ENCODE data around the gene UGT1A6. TPM values are rescaled to one million over a fixed set of nuclear protein-coding genes. Genes with fewer than 3 reads are reported as not detected.

UGT1A6 gene
- total and polyA plus RNA-seq, 2 of the 13 experiments (the other 11 are each of a cell fraction or from before 2014, with no cell fraction given), result 0.25 TPM; not detected in 1

DNA sequence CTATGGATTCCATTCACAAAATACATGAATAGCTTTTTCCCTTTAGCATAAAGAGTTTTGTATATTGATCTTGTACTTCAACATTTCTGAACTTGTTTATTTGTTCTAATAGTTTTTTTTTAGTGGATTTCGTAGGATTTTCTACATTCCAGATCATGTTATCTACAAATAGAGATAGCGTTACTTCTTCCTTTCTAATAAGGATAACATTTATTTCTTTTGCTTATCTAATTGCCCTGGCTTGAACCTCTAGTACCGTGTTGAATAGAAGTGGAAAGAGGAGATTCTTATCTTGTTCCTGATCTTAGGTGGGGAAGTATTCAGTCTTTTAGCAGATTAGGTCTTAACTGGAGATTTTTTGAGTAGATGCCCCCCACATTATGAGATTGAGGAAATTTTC lies 9.5 kb downstream of the UGT1A6 start:
- ATAC-seq, result no peak
- H4K20me1 ChIP-seq (ENCODE audit: insufficient read depth, low read length), result no peaks in the 10 kb centered on the region
- no peaks in the 10 kb centered on the region for H3K4me1 ChIP-seq (ENCODE audit: insufficient read depth, low read length)
- CTCF ChIA-PET (ENCODE audit: low intra/inter-chr PET ratio, low total read pairs), result no interaction called here
- FAIRE-seq, result no peak
- intact Hi-C loops (cut with micrococcal nuclease; ENCODE audit: unreplicated experiment), result no loop called here
- H3K36me3 ChIP-seq (replicated peaks in 1 of 2; ENCODE audit: control insufficient read depth in 1 of 2, insufficient read depth in 2 of 2, low read length in 2 of 2), result no peaks in the 10 kb centered on the region
- TF ChIP-seq KLF12 (CRISPR knock-in tag; IDR thresholded peaks at IDR 0.05; ENCODE audit: borderline replicate concordance) (no peak), PHB2 (IDR thresholded peaks at IDR 0.05; ENCODE audit: partially characterized antibody) (no peak), RARG (CRISPR knock-in tag; IDR thresholded peaks at IDR 0.05; ENCODE audit: low read depth) (no peak), ZNF460 (CRISPR knock-in tag; IDR thresholded peaks at IDR 0.05; ENCODE audit: borderline replicate concordance) (no peak), JARID2 (CRISPR knock-in tag; IDR thresholded peaks at IDR 0.05; ENCODE audit: insufficient replicate concordance) (no peak), KMT2B (CRISPR knock-in tag; IDR thresholded peaks at IDR 0.05) (no peak), U2AF1 (optimal IDR thresholded peaks at IDR 0.05; ENCODE audit: low read depth, low read length) (no peak), NCOA5 (CRISPR knock-in tag; IDR thresholded peaks at IDR 0.05) (no peak), ZNF3 (CRISPR knock-in tag; IDR thresholded peaks at IDR 0.05) (no peak), TARDBP (CRISPR knock-in tag; IDR thresholded peaks at IDR 0.05) (no peak), CEBPG (CRISPR knock-in tag; IDR thresholded peaks at IDR 0.05) (no peak), KDM3A (CRISPR knock-in tag; IDR thresholded peaks at IDR 0.05; ENCODE audit: low read depth) (no peak), ZNF501 (CRISPR knock-in tag; IDR thresholded peaks at IDR 0.05) (no peak), SMAD3 (CRISPR knock-in tag; IDR thresholded peaks at IDR 0.05) (no peak)
- TF ChIP-seq, protein P1, sequence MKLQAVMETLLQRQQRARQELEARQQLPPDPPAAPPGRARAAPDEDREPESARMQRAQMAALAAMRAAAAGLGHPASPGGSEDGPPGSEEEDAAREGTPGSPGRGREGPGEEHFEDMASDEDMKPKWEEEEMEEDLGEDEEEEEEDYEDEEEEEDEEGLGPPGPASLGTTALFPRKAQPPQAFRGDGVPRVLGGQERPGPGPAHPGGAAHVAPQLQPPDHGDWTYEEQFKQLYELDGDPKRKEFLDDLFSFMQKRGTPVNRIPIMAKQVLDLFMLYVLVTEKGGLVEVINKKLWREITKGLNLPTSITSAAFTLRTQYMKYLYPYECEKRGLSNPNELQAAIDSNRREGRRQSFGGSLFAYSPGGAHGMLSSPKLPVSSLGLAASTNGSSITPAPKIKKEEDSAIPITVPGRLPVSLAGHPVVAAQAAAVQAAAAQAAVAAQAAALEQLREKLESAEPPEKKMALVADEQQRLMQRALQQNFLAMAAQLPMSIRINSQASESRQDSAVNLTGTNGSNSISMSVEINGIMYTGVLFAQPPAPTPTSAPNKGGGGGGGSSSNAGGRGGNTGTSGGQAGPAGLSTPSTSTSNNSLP (IDR thresholded peaks at IDR 0.05; ENCODE audit: low read depth, low read length), result no peak
- TF ChIP-seq, protein P2, sequence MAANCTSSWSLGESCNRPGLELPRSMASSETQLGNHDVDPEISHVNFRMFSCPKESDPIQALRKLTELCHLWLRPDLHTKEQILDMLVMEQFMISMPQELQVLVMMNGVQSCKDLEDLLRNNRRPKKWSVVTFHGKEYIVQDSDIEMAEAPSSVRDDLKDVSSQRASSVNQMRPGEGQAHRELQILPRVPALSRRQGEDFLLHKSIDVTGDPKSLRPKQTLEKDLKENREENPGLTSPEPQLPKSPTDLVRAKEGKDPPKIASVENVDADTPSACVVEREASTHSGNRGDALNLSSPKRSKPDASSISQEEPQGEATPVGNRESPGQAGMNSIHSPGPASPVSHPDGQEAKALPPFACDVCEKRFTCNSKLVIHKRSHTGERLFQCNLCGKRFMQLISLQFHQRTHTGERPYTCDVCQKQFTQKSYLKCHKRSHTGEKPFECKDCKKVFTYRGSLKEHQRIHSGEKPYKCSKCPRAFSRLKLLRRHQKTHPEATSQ (CRISPR knock-in tag; IDR thresholded peaks at IDR 0.05; ENCODE audit: borderline replicate concordance), result no peak
- H3K79me2 ChIP-seq (ENCODE audit: insufficient read depth, low read length), result no peaks in the 10 kb centered on the region
- no peak overlapping the region for H3K9ac ChIP-seq (ENCODE audit: insufficient read depth, low read depth, low read length)
- POLR2A ChIA-PET, result no interaction called here
- no peak for DNase-seq (ENCODE audit: low spot score)
- in situ Hi-C loops (cut with HindIII; ENCODE audit: extremely low pct_ligation_motif_present, low pct_unique_long_range_greater_than_20kb), result no loop called here
- H3K4me3 ChIP-seq (replicated peaks in 1 of 3; ENCODE audit: insufficient read depth in 1 of 3, low read depth in 2 of 3, low read length in 3 of 3), result no peak overlapping the region
- H3K9me3 ChIP-seq (ENCODE audit: low read length), result no peaks in the 10 kb centered on the region
- H2AFZ ChIP-seq (ENCODE audit: low read length), result no peak overlapping the region
- WGBS (ENCODE audit: low lambda C conversion rate), result 65% methylated on average over 3 of the region's 3 CpGs
- H3K27ac ChIP-seq (ENCODE audit: extremely low read length, insufficient read depth, low read length), result no peak overlapping the region
- H3K4me2 ChIP-seq (ENCODE audit: low read depth, low read length), result no peak overlapping the region
- H3K27me3 ChIP-seq (ENCODE audit: control insufficient read depth in 1 of 2, insufficient read depth in 2 of 2, low read length in 2 of 2), result no peaks in the 10 kb centered on the region
- BruUV-seq (replicated peaks), result no TSS peak

All from HepG2 (cell line).